Activated naive CD8-positive, alpha-beta T cell treated with anti-CD3 and anti-CD28 coated beads, Interleukin-2, amount 50 U/mL, for 16 hours (primary cell): ENCODE measurements around the gene PUM2.

ENCODE experiments used
- DNase-seq: peaks from one replicate; pipeline ENCODE4 v3.0.0-alpha.2; 2020; ENCODE audit warnings: low read depth, low spot score

Gene PUM2

GRCh38 chr2:20216130-20217025 lies 134.3 kb downstream of the PUM2 start:
- DNase-seq = no peak

- no peak for DNase-seq
Measured at GRCh38 chr2:20215183-20216040, 135.2 kb downstream of the PUM2 start.

GRCh38 chr2:20214566-20215182 lies 136.0 kb downstream of the PUM2 start:
- DNase-seq = no peak

GRCh38 chr2:20213651-20214565 lies 136.7 kb downstream of the PUM2 start:
- no peak for DNase-seq

- no peak for DNase-seq
Measured at GRCh38 chr2:20212871-20213503, 137.7 kb downstream of the PUM2 start.

- DNase-seq = no peak
Measured at GRCh38 chr2:20212459-20212870, 138.2 kb downstream of the PUM2 start.

- no peak for DNase-seq
Measured at GRCh38 chr2:20211860-20212458, 138.7 kb downstream of the PUM2 start.

GRCh38 chr2:20211420-20211819 lies 139.2 kb downstream of the PUM2 start:
- DNase-seq = no peak

- DNase-seq = no peak
Measured at GRCh38 chr2:20210462-20210861, 140.2 kb downstream of the PUM2 start.

- DNase-seq = no peak
Measured at GRCh38 chr2:20209373-20210109, 141.1 kb downstream of the PUM2 start.

GRCh38 chr2:20208476-20208859 lies 142.2 kb downstream of the PUM2 start:
- DNase-seq = no peak

GRCh38 chr2:20207051-20207450 lies 143.6 kb downstream of the PUM2 start:
- DNase-seq = no peak

- DNase-seq = no peak
Measured at GRCh38 chr2:20205915-20206524, 144.6 kb downstream of the PUM2 start.

- no peak for DNase-seq
Measured at GRCh38 chr2:20205069-20205468, 145.6 kb downstream of the PUM2 start.

- DNase-seq = no peak
Measured at GRCh38 chr2:20203521-20204225, 147.0 kb downstream of the PUM2 start.

GRCh38 chr2:20203072-20203471 lies 147.6 kb downstream of the PUM2 start:
- DNase-seq = no peak

GRCh38 chr2:20201671-20202070 lies 149.0 kb downstream of the PUM2 start:
- no peak for DNase-seq
